T-helper 1 cell treated with Interleukin-12 subunit alpha and Interleukin-12 subunit beta and Interleukin-4 antibody, amounts not matched to agents 30 μg/mL and 1 μg/mL, for 36 hours (primary cell): Measurements from ENCODE around the gene FRMPD1.
"Not testable (repeated sequence)": the region's sequence is repeated elsewhere in the genome, so short reads cannot be mapped to it uniquely, and the experiment has no call there.

ENCODE experiments used
- H3K27ac Mint-ChIP-seq: one replicate; pipeline ENCODE4 v1.8.0; 2021; ENCODE audit warnings: mild to moderate bottlenecking, mixed read lengths
- H3K27me3 Mint-ChIP-seq: one replicate; pipeline ENCODE4 v1.8.0; 2021; ENCODE audit warnings: low read depth, mixed read lengths
- H3K36me3 Mint-ChIP-seq: one replicate; pipeline ENCODE4 v1.8.0; 2021; ENCODE audit warnings: low read depth, mixed read lengths
- H3K4me1 Mint-ChIP-seq: one replicate; pipeline ENCODE4 v1.8.0; 2021; ENCODE audit warnings: low read depth, mixed read lengths
- H3K4me3 Mint-ChIP-seq: one replicate; pipeline ENCODE4 v1.8.0; 2021; ENCODE audit warnings: mild to moderate bottlenecking, moderate library complexity, mixed read lengths
- H3K9me3 Mint-ChIP-seq: one replicate; pipeline ENCODE4 v1.8.0; 2021; ENCODE audit warnings: mixed read lengths

Gene FRMPD1

GRCh38 chr9:37751704-37752103, 101.0 kb downstream of the FRMPD1 start:
- not testable (repeated sequence) for H3K4me3 Mint-ChIP-seq, H3K27ac Mint-ChIP-seq, H3K36me3 Mint-ChIP-seq, H3K27me3 Mint-ChIP-seq, H3K9me3 Mint-ChIP-seq
- H3K4me1 Mint-ChIP-seq = peaks cover 21% of the 10 kb centered on the region

- H3K9me3 Mint-ChIP-seq, H3K36me3 Mint-ChIP-seq, H3K27me3 Mint-ChIP-seq, H3K4me3 Mint-ChIP-seq, H3K27ac Mint-ChIP-seq: not testable (repeated sequence)
- peaks cover 22% of the 10 kb centered on the region for H3K4me1 Mint-ChIP-seq
Measured at GRCh38 chr9:37752112-37752511, 101.4 kb downstream of the FRMPD1 start.

GRCh38 chr9:37752642-37753488, 102.1 kb downstream of the FRMPD1 start:
- Mint-ChIP-seq H3K4me1 (peaks cover 23% of the 10 kb centered on the region), H3K27me3 (no peaks in the 10 kb centered on the region), H3K9me3 (peaks cover 5% of the 10 kb centered on the region), H3K36me3 (peaks cover 8% of the 10 kb centered on the region), H3K27ac (peak overlapping the region; percentile 90), H3K4me3 (peak overlapping the region; percentile 98)

GRCh38 chr9:37753489-37754190, 102.9 kb downstream of the FRMPD1 start, which contains the start of gene TRMT10B:
Gene TRMT10B (plus strand): TSS chr9:37753805. CDS start chr9:37761932, 8,127 bp downstream.
- peaks cover 8% of the 10 kb centered on the region for H3K36me3 Mint-ChIP-seq
- no peaks in the 10 kb centered on the region for H3K27me3 Mint-ChIP-seq
- peaks cover 5% of the 10 kb centered on the region for H3K9me3 Mint-ChIP-seq
- H3K4me3 Mint-ChIP-seq = peak within 1 kb of the TSS; percentile 98
- H3K27ac Mint-ChIP-seq = peak within 1 kb of the TSS; percentile 90
- peaks cover 23% of the 10 kb centered on the region for H3K4me1 Mint-ChIP-seq

- H3K4me3 Mint-ChIP-seq = no peak overlapping the region
- H3K4me1 Mint-ChIP-seq = peaks cover 18% of the 10 kb centered on the region
- H3K36me3 Mint-ChIP-seq = peaks cover 16% of the 10 kb centered on the region
- no peaks in the 10 kb centered on the region for H3K27me3 Mint-ChIP-seq
- no peaks in the 10 kb centered on the region for H3K9me3 Mint-ChIP-seq
- H3K27ac Mint-ChIP-seq = no peak overlapping the region
Measured at GRCh38 chr9:37758747-37759146, 108.0 kb downstream of the FRMPD1 start.

- Mint-ChIP-seq H3K4me1 (peaks cover 6% of the 10 kb centered on the region), H3K27me3 (no peaks in the 10 kb centered on the region), H3K4me3 (no peak overlapping the region), H3K9me3 (no peaks in the 10 kb centered on the region), H3K36me3 (peaks cover 27% of the 10 kb centered on the region), H3K27ac (no peak overlapping the region)
Measured at GRCh38 chr9:37760416-37761161, 109.8 kb downstream of the FRMPD1 start.

GRCh38 chr9:37761511-37761910, 110.8 kb downstream of the FRMPD1 start:
- Mint-ChIP-seq H3K27me3 (no peaks in the 10 kb centered on the region), H3K36me3 (peaks cover 30% of the 10 kb centered on the region), H3K4me1 (peaks cover 2% of the 10 kb centered on the region), H3K9me3 (no peaks in the 10 kb centered on the region), H3K4me3 (no peak overlapping the region), H3K27ac (no peak overlapping the region)

GRCh38 chr9:37765263-37765662, 114.5 kb downstream of the FRMPD1 start:
- H3K27me3 Mint-ChIP-seq, H3K27ac Mint-ChIP-seq: not testable (repeated sequence)
- peaks cover 32% of the 10 kb centered on the region for H3K36me3 Mint-ChIP-seq

GRCh38 chr9:37769306-37769705, 118.6 kb downstream of the FRMPD1 start:
- H3K27me3 Mint-ChIP-seq = no peaks in the 10 kb centered on the region
- H3K4me1 Mint-ChIP-seq = peaks cover 2% of the 10 kb centered on the region
- no peak overlapping the region for H3K4me3 Mint-ChIP-seq
- peaks cover 26% of the 10 kb centered on the region for H3K36me3 Mint-ChIP-seq
- H3K9me3 Mint-ChIP-seq = no peaks in the 10 kb centered on the region
- H3K27ac Mint-ChIP-seq = no peak overlapping the region

More at GRCh38 chr9:37765263-37765662, 114.5 kb downstream of the FRMPD1 start:
- H3K4me1 Mint-ChIP-seq, H3K9me3 Mint-ChIP-seq, H3K4me3 Mint-ChIP-seq: not testable (repeated sequence)

GRCh38 chr9:37769995-37770394, 119.2 kb downstream of the FRMPD1 start:
- Mint-ChIP-seq H3K4me1 (peaks cover 2% of the 10 kb centered on the region), H3K27ac (no peak overlapping the region), H3K36me3 (peaks cover 21% of the 10 kb centered on the region), H3K27me3 (no peaks in the 10 kb centered on the region), H3K4me3 (no peak overlapping the region), H3K9me3 (no peaks in the 10 kb centered on the region)

GRCh38 chr9:37775216-37775919, 124.6 kb downstream of the FRMPD1 start:
- Mint-ChIP-seq H3K27me3 (no peaks in the 10 kb centered on the region), H3K9me3 (no peaks in the 10 kb centered on the region), H3K4me1 (peaks cover 6% of the 10 kb centered on the region), H3K36me3 (peaks cover 34% of the 10 kb centered on the region), H3K4me3 (no peak overlapping the region), H3K27ac (no peak overlapping the region)

- Mint-ChIP-seq H3K36me3 (peaks cover 44% of the 10 kb centered on the region), H3K27ac (no peak overlapping the region), H3K27me3 (no peaks in the 10 kb centered on the region), H3K9me3 (no peaks in the 10 kb centered on the region), H3K4me3 (no peak overlapping the region), H3K4me1 (peaks cover 9% of the 10 kb centered on the region)
Measured at GRCh38 chr9:37776328-37776727, 125.6 kb downstream of the FRMPD1 start.

GRCh38 chr9:37778534-37778933, 127.8 kb downstream of the FRMPD1 start:
- Mint-ChIP-seq H3K36me3 (peaks cover 53% of the 10 kb centered on the region), H3K4me3 (no peak overlapping the region), H3K27ac (no peak overlapping the region), H3K9me3 (no peaks in the 10 kb centered on the region), H3K4me1 (peaks cover 24% of the 10 kb centered on the region), H3K27me3 (no peaks in the 10 kb centered on the region)

- Mint-ChIP-seq H3K36me3 (peaks cover 35% of the 10 kb centered on the region), H3K9me3 (no peaks in the 10 kb centered on the region), H3K4me3 (peak overlapping the region; percentile 96), H3K27me3 (no peaks in the 10 kb centered on the region), H3K4me1 (peaks cover 36% of the 10 kb centered on the region), H3K27ac (peak overlapping the region; percentile 90)
Measured at GRCh38 chr9:37784291-37784615, 133.5 kb downstream of the FRMPD1 start.
